Hematopoietic multipotent progenitor cell treated with erythropoietin and hydrocortisone succinate and interleukin-3 and kit ligand, for 6 days (in vitro differentiated cells): ENCODE data around the gene TRIM62.
"Not testable (repeated sequence)": the region's sequence is repeated elsewhere in the genome, so short reads cannot be mapped to it uniquely, and the experiment has no call there.

ENCODE experiments used
- DNase-seq: peaks from one replicate; pipeline ENCODE4 v3.0.0-alpha.2; 2015

Gene TRIM62

GRCh38 chr1:33158366-33158765, 23.5 kb downstream of the TRIM62 start:
- no peak for DNase-seq

DNA sequence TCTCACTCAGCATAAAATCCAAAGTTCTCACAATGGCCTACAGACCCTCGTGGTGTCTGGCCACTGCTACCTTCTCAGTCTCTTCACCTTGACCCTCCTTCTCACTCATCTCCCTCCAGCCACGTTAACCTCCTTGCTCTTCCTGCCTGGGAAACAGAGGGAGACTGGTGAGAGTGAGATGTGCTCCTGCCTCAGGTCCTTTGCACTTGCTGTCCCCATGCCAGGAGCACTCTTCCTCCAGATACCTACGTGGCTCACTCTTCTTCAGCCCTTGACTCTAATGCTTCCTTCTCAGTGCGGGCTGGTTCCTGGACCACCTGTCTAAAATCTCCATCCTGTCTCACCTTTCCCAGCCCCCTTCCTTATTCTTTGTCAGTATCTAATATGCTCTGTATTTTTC, 24.7 kb downstream of the TRIM62 start:
- no peak for DNase-seq

DNA sequence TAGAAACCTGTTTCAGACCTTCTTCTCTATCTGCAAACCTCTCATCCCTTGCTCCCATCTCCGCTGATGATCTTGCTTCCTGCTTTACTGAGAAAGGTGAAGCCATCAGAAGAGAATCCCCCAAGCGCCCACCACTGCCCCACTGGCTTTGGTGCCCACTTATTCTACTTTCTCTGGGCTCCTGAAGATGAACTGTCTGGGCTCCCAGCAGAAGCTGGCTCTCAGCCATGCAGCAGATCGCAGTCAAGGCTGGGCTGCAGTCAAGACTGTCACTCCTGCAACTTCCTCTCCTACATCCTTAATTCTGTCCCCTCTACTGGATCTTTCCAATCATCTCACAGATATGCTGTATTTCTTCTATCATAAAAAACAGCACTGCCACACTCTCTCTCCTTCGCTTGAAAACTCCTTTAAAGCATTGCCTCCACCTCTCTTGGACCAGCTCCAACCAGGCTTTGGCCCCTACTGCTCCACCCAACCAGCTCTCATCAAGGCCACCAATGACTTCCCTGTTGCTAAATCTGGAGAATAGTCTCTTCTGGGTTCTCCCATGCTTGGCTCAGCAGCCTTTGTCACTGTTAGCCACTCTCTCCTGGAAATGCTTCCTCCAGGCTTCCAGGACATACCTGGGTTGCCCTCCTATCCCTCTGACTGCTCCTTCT, 25.8 kb downstream of the TRIM62 start:
- DNase-seq, result no peak

- DNase-seq, result no peak
These were observed 28.2 kb downstream of the TRIM62 start for GRCh38 chr1:33153650-33154049.

DNA sequence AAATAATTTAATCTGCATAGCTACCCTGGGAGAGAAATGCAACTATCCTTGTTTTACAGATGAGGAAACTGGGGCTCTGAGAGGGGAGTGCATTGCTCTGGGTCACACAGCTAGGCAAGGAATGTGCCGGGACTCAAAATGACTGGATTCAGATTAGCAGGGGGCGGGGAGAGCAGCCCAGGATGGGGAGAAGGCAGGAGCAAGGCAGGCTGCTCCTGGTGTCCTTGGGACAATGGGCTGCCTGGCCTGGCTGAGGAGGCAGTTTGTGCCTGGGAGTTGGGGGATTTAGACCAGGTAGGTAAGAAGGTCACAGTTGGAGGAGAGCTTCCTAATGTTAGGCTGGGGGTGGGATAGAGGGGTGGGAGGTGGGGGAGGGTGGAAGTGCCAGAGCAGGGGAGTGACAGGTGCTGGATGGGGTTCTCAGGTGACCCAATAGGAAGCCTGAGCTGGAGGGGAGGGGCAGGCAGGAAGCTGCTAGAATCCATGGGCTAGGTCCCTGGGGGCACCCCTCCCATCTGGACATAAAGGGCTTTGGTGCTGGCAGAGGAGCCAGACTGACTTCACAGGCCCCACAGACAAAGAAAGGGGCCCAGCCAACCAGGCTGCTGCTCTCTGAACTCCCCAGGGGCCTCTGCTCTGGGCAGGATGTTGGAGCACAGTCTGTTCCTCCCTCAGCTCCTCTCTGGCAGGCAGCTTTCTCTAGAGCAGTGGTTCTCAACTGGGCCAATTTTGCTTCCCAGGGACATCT, 29.0 kb downstream of the TRIM62 start:
- DNase-seq, result no peak

GRCh38 chr1:33151116-33151515, 30.7 kb downstream of the TRIM62 start:
- peak; percentile 59 for DNase-seq

DNA sequence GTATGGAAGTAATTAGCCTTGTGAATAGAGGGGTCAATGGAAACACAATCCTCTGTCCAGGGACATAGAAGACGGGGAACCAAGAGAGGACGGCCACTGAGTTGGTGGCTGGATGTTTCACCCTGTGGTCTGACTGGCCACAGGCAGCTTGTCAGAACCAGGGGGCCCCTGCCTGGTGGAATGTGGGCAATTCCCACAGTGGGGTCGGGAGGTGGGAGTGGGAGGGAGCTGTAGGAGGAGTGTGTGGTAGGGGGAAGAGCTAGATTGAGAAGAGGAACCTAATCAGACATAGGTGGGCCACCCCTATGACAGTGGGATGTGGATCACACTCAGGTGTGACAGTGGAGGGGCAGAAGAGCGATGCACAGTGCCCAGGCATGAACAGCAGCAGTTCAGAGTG, 31.3 kb downstream of the TRIM62 start:
- DNase-seq, result no peak

GRCh38 chr1:33149453-33150190, 32.2 kb downstream of the TRIM62 start:
- no peak for DNase-seq

DNA sequence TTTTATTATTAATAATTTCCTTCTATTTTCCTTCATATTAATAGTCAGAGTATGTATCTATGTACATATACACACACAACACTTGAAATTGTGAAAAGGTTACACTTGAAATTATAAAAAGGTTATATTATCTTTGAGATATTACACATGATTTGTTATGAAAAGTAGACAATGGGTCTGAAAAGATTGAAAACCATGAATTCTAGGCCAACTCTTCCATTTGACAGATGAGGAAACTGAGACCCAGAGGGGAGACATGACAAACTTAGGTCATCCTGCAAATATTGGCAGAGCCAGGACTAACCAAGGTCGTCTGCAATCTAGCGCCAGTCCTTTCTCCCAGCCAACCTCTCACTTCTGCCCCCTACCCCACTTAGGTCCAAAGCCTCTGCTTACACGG, 33.2 kb downstream of the TRIM62 start:
- no peak for DNase-seq

DNA sequence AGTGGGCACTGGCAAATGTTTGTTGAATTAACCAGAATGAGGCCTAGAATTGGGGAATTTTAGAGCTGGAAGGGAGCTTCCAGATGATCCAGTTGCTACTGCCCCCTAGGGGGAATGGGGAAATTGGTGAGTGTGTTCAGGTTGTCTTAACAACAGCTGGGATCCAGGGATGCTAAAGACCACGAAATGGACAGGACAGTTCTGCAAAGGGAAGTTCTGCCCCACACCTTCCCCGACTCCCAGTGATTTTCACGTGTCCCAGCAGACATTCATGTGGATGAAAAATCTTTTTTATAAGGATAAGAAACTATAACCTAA, 33.9 kb downstream of the TRIM62 start:
- peak; percentile 26 for DNase-seq

GRCh38 chr1:33147275-33147996, 34.4 kb downstream of the TRIM62 start:
- DNase-seq, result no peak

DNA sequence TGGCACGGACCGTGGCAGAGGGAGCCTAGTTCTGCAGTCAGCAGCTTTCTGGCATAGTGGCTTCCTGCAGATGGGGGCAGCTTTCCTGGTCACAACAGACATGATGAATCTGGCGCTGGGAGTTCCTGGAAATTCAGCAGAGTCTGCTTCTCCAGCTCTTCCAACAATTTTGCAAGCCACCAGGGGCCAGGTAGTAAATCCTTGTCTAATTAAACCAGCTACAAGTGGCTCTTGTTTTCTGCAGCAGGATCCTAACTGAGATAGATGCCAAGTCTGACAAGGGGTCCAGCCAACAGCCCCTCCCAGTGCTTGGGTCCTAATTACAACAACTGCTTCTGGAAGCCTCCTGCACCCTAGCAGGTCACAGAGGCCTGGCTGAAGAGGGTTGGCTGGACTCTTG, 35.8 kb downstream of the TRIM62 start:
- DNase-seq, result no peak

DNA sequence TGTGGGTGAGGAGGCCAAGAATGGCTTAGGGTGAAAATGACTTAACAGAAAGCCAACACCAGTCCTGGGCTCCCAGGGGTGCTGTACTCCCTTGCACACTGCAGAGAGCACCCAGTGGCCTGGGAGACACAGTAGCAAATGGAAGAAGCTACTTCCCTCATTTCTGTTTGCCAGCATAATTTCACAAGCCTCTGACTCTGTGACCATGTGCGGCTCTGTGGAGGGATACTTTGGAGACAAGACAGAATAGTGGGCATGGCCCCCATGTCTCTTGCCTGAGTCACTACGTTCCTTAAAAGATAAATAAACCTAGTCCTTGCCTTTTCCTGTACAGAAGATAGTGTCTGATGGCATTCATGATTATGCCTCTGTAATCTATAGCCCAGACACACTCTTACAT, 38.1 kb downstream of the TRIM62 start:
- peak; percentile 46 for DNase-seq

GRCh38 chr1:33143176-33143575, 38.7 kb downstream of the TRIM62 start:
- no peak for DNase-seq

DNA sequence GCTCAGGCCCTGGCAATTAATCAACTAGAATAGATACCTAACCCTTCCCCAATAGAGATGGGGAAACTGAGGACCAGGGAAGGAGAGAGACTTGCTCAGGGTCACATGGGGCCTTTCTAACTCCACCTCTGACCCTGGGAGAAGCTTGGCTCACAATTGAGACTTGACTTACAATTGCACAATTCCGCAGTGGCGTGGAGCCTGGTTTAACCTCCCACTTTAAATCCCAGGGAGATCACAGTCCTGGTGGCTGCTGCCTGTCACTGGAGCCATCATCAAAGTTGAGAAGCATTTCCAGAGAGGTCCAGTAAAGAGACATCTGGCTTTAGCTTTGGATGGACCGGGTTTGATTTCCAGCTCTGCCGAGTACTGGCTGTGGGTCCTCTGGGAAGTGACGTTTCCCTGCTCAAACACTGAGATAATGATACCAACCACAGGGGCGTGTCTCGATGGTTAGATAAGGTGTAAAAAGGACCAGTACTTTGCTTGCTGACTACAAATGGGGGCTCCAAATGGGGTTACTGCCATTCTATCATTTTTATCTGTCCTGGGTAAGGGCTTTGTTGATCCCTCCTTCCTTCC, 39.3 kb downstream of the TRIM62 start:
- DNase-seq, result peak; percentile 62

DNA sequence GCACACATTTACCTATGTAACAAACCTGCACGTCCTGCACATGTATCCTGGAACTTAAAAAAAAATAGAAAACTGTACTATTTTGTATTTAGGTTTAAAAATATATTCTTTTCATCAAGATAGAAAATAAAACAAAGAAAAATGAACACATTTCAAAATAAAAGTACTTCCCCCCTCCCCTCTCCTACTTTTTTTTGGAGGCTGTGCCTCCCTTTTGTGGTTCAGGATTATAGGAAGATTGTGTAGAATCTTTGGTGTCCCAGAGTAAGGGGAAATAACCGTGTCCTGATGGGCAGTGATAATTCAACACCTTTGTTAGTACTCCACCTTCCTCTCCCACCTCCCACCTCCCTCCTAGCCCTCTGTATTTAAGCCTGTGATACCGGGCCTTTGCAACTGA, 40.1 kb downstream of the TRIM62 start:
- DNase-seq, result no peak

DNA sequence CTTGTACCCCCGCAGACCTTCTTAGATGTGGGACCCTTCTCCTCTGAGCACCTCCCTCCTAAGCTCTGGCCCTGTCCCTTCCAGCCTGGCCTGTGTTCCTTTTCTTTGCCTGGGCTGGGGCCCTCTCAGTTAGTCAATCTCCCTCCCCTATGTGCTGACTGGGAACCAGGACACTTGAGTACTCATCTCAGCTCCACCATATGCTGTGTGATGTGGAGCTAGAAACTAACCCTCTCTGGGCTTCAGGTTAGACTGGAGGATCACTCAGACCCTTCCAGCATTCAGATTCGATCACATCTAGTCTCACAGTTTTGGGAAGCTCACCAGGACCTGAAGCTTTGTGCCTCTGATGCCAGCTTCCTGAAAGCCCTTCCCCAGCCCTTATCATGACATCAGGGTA, 40.6 kb downstream of the TRIM62 start:
- no peak for DNase-seq

DNA sequence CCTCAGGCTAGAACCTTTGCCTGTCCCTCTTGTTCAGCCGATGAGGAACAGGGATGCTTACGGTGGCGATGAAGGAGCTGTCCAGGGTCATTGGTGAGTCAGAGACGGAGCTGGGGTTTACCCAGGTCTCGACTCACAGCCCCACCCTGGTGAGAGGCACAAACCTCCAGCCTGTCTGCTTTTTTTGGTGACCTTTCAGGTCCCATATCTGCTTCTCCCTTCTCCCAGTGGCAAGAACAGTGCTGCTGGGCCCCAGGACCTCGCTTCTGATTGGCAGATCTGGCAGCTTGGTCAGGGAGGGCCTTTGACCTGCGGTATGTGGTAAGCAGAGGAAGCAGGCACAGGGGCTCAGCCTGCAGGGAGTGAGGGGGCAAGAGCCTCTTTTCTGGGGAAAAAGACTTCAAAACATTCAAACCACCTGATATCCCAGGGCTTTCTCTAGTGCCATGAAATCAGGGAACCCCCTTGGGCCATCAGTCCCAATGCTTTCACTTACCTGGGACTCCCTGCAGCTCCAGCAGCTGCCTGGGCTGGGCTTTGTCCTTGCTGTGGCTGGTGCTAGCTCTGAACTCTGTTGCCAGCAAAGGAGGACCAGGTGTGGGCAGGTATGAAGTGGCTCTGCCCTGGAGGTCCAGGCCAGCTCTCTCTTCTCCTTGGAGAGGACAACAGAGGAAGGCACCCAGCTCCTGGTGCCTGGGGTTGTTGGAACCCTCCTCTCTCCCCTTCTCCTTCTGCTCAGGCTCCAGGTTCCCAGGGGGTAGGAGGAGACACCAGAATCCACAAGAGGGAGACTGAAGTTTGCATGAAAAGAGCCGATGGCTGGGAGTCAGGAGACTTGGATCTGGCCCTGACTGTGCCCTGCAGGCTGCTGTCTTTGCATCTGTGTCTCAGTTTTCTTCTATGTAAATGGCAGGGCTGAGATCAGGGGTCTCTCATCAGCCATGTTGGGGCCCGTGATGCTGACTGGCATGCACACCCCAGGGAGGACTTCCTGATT, 41.4 kb downstream of the TRIM62 start:
- peak; percentile 16 for DNase-seq

- peak; percentile 68 for DNase-seq
These were observed 44.0 kb downstream of the TRIM62 start for GRCh38 chr1:33137800-33138199.

GRCh38 chr1:33136041-33136440, 45.8 kb downstream of the TRIM62 start:
- DNase-seq, result not testable (repeated sequence)

- DNase-seq, result peak; percentile 53
These were observed 48.3 kb downstream of the TRIM62 start for GRCh38 chr1:33133478-33134105.
